ENCODE results near the gene MAP3K14.

The MAP3K14 gene

DNA sequence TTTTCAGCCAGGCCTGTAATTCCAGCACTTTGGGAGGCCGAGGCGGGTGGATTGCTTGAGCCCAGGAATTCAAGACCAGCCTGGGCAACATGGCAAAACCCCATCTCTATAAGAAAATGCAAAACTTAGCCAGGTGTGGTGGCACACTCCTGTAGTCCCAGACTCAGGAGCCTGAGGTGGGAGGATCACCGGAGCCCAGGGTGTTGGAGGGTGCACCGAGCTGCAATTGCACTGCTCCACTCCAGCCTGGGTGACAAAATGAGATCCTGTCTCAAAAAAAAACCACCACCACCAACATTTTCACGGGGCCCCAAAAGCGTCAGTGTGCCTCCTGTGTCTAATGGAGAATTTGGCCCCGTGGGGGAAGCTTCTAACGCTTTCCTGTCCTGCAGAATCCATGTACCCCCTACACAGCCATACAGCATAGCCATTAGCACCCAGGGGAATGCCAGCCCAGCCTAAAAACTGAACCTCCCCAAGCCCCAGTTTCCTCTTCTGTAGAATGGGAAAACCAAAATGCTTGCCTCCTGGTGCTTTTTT is 22.2 kb upstream of the MAP3K14 start:
- Histone ChIP-seq H4K20me1 (ENCODE audit: low read depth, low read length) (no peaks in the 10 kb centered on the region), H3K27me3 (ENCODE audit: low read length) (no peaks in the 10 kb centered on the region), H2AFZ (ENCODE audit: low read depth, low read length, severe bottlenecking) (no peak overlapping the region), H3K36me3 (ENCODE audit: low read length) (no peaks in the 10 kb centered on the region), H3K79me2 (ENCODE audit: insufficient read depth, low read length) (no peaks in the 10 kb centered on the region), H3K9ac (ENCODE audit: low read length) (no peak overlapping the region), H3K27ac (ENCODE audit: low read depth, low read length) (no peak overlapping the region), H3F3A (ENCODE audit: insufficient read depth) (no peaks in the 10 kb centered on the region), H3K9me3 (ENCODE audit: insufficient read depth, low read length) (no peaks in the 10 kb centered on the region), H3K9me2 (replicated peaks; ENCODE audit: insufficient read depth, low read length) (no peaks in the 10 kb centered on the region), H3K4me3 (ENCODE audit: insufficient read depth, low read length, poor library complexity, severe bottlenecking) (no peak overlapping the region), H3K4me2 (ENCODE audit: low read depth, low read length, poor library complexity, severe bottlenecking) (no peak overlapping the region)
- no peak for TF ChIP-seq EZH2phosphoT487 (conservative IDR thresholded peaks at IDR 0.05; ENCODE audit: low read length)
- TF ChIP-seq, protein P1, sequence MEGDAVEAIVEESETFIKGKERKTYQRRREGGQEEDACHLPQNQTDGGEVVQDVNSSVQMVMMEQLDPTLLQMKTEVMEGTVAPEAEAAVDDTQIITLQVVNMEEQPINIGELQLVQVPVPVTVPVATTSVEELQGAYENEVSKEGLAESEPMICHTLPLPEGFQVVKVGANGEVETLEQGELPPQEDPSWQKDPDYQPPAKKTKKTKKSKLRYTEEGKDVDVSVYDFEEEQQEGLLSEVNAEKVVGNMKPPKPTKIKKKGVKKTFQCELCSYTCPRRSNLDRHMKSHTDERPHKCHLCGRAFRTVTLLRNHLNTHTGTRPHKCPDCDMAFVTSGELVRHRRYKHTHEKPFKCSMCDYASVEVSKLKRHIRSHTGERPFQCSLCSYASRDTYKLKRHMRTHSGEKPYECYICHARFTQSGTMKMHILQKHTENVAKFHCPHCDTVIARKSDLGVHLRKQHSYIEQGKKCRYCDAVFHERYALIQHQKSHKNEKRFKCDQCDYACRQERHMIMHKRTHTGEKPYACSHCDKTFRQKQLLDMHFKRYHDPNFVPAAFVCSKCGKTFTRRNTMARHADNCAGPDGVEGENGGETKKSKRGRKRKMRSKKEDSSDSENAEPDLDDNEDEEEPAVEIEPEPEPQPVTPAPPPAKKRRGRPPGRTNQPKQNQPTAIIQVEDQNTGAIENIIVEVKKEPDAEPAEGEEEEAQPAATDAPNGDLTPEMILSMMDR (IDR thresholded peaks at IDR 0.05; ENCODE audit: insufficient read depth, low read length, poor library complexity, severe bottlenecking): no peak

DNA sequence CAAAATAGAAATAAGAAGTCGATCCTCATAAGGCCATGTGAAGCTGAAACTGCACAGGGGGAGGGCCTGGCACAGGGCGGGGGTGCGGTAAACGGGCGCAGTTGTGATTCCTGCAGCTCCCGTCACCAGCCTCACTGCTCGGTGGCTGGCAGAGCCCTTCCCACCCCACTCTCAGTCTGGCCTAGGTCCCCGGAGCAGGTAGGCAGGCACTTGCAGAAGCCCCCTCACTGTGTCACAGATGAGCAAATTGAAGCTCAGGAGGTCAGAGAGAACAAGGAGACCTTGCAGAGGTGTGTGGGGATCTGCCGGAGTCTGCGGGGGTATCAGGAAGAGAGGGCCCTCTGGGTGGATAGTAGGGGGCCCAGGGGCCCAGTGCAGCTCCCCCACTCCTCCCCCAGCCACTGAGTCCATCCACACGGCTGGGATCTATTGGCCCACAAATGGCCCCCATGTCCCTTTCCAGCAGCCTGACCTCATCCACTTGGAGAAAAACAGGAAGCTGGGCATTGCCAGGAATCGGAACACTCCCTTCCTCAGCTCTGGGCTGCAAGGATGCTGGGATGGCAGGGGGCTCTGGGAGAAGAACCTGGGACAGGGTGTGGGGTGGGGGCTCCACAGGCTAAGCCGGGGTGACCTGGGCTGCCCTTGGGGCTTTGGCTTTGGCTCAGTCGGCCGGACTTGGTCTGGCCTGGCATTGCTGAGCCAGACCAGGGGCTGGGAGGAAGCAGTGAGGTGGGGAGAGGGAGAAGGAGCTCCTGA is 21.4 kb upstream of the MAP3K14 start:
- Histone ChIP-seq H3K9ac (ENCODE audit: low read length) (no peak overlapping the region), H3K79me2 (ENCODE audit: insufficient read depth, low read length) (no peaks in the 10 kb centered on the region), H3K27me3 (ENCODE audit: low read length) (no peaks in the 10 kb centered on the region), H2AFZ (ENCODE audit: low read depth, low read length, severe bottlenecking) (no peak overlapping the region), H3K4me2 (ENCODE audit: low read depth, low read length, poor library complexity, severe bottlenecking) (no peak overlapping the region), H3K4me3 (ENCODE audit: insufficient read depth, low read length, poor library complexity, severe bottlenecking) (no peak overlapping the region), H3K27ac (ENCODE audit: low read depth, low read length) (no peak overlapping the region), H4K20me1 (ENCODE audit: low read depth, low read length) (no peaks in the 10 kb centered on the region), H3K9me2 (replicated peaks; ENCODE audit: insufficient read depth, low read length) (no peaks in the 10 kb centered on the region), H3K36me3 (ENCODE audit: low read length) (no peaks in the 10 kb centered on the region), H3K9me3 (ENCODE audit: insufficient read depth, low read length) (no peaks in the 10 kb centered on the region), H3F3A (ENCODE audit: insufficient read depth) (no peaks in the 10 kb centered on the region)
- TF ChIP-seq, protein P1 (IDR thresholded peaks at IDR 0.05; ENCODE audit: insufficient read depth, low read length, poor library complexity, severe bottlenecking): no peak
- TF ChIP-seq EZH2phosphoT487 (conservative IDR thresholded peaks at IDR 0.05; ENCODE audit: low read length): no peak

DNA sequence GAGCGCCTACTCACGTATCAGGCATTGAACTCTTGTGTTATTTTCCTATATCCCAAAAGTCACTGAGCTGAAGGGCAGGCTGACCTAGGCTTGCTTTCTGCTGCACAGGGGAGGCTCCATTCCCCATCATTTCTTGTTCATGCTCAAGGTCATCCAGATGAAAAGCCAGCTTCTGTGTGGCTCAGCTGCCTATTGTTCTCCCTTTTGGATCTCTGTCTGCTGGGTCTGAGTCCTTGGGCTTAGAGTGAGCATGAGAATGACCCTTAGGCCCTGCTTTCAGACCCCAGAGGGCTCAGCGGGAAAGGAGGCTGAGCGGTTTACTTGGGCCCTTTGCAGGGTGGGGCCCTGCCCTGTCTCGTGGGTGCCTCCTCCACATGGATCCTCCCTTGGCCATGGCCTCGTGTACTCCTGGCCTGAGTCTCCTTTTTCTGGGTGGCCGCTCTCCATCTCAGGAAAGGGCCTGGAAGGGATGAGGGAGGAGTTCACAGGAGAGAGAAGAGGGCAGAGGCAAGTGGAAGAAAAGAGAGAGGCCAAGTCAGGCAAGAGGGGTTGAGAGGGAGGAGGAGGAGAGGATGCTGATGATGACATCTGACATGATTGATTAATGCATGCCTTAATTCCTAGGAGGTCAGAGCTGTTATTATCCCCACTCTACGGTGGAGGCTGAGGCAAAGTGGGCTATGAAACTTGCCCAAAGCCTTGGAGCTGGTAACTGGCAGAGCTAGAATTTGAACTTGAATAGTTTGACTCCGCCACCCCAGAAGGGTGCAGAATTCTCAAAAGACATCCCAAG is 19.8 kb upstream of the MAP3K14 start:
- Histone ChIP-seq H3K9me3 (ENCODE audit: insufficient read depth, low read length) (no peaks in the 10 kb centered on the region), H3K4me3 (ENCODE audit: insufficient read depth, low read length, poor library complexity, severe bottlenecking) (no peak overlapping the region), H3K36me3 (ENCODE audit: low read length) (no peaks in the 10 kb centered on the region), H2AFZ (ENCODE audit: low read depth, low read length, severe bottlenecking) (no peak overlapping the region), H3K4me2 (ENCODE audit: low read depth, low read length, poor library complexity, severe bottlenecking) (no peak overlapping the region), H3K9me2 (replicated peaks; ENCODE audit: insufficient read depth, low read length) (no peaks in the 10 kb centered on the region), H3K27me3 (ENCODE audit: low read length) (no peaks in the 10 kb centered on the region), H3F3A (ENCODE audit: insufficient read depth) (no peaks in the 10 kb centered on the region), H3K79me2 (ENCODE audit: insufficient read depth, low read length) (no peaks in the 10 kb centered on the region), H3K9ac (ENCODE audit: low read length) (no peak overlapping the region), H4K20me1 (ENCODE audit: low read depth, low read length) (no peaks in the 10 kb centered on the region), H3K27ac (ENCODE audit: low read depth, low read length) (no peak overlapping the region)
- TF ChIP-seq EZH2phosphoT487 (conservative IDR thresholded peaks at IDR 0.05; ENCODE audit: low read length): no peak
- TF ChIP-seq, protein P1 (IDR thresholded peaks at IDR 0.05; ENCODE audit: insufficient read depth, low read length, poor library complexity, severe bottlenecking): no peak
